Large intestine (tissue), 12 donors: ENCODE measurements around the gene IGF1R. TPM values are rescaled to one million over a fixed set of nuclear protein-coding genes. Genes with fewer than 3 reads are reported as not detected.

Experiments
- DNase-seq, 2 donors: peaks; one replicate each; pipeline versions ENCODE4 v3.0.0 to v3.0.0-alpha.2; 2013
- H3K27ac ChIP-seq: one replicate; pipeline ENCODE4 v1.5.1; 2013; ENCODE audit warnings: low read length
- H3K27me3 ChIP-seq: 2 replicates; pipeline ENCODE4 v1.6.1; 2013; ENCODE audit warnings: low read length; ENCODE audit not compliant: control insufficient read depth, insufficient read depth
- H3K36me3 ChIP-seq: 2 replicates; pipeline ENCODE4 v1.6.1; 2013; ENCODE audit warnings: low read length; ENCODE audit not compliant: control insufficient read depth, insufficient read depth
- H3K4me1 ChIP-seq: one replicate; pipeline ENCODE4 v1.6.1; 2013; ENCODE audit warnings: low read length; ENCODE audit not compliant: control insufficient read depth, insufficient read depth
- H3K4me3 ChIP-seq: one replicate; pipeline ENCODE4 v1.5.1; 2013; ENCODE audit warnings: low read length
- H3K9me3 ChIP-seq: one replicate; pipeline ENCODE4 v1.6.1; 2013; ENCODE audit warnings: mild to moderate bottlenecking, low read depth, low read length, moderate library complexity; ENCODE audit not compliant: control insufficient read depth
- WGBS: methylation state at CpG from one replicate; pipeline ENCODE4 v1.1.5; 2013; ENCODE audit warnings: low lambda C conversion rate; ENCODE audit not compliant: insufficient coverage; 5-methylcytosine and 5-hydroxymethylcytosine counted together
- long read RNA-seq, 11 donors: transcript quantifications; one replicate each; lab custom pipeline, GENCODE V29; 2026
- polyA plus RNA-seq: library from polyadenylated mRNA; unstranded; fragments of 120-200 nt; gene quantifications from one replicate; pipeline ENCODE4 v1.2.1, GENCODE V29; 2013

IGF1R gene
- 22.5 TPM for polyA plus RNA-seq
- long read RNA-seq, donor 1, full-length matches to known transcripts = 2 of 2 reads
- long read RNA-seq, donor 1, partial matches to known transcripts = 0 of 2 reads
- long read RNA-seq, donor 1, other reads (novel, unspliced or antisense) = 0 of 2 reads
- long read RNA-seq, donor 2, partial matches to known transcripts = 0 of 1 reads
- long read RNA-seq, donor 2, other reads (novel, unspliced or antisense) = 0 of 1 reads
- long read RNA-seq, donor 3 = 0 reads
- long read RNA-seq, donor 4 = 0 reads
- long read RNA-seq, donor 5 = 0 reads
- long read RNA-seq, donor 6, full-length matches to known transcripts = 2 of 2 reads
- long read RNA-seq, donor 6, partial matches to known transcripts = 0 of 2 reads
- long read RNA-seq, donor 6, other reads (novel, unspliced or antisense) = 0 of 2 reads
- long read RNA-seq, donor 7 = 0 reads
- long read RNA-seq, donor 8, partial matches to known transcripts = 0 of 1 reads
- long read RNA-seq, donor 8, other reads (novel, unspliced or antisense) = 0 of 1 reads
- long read RNA-seq, donor 9 = 0 reads
- long read RNA-seq, donor 10 = 0 reads
- long read RNA-seq, donor 11, full-length matches to known transcripts = 3 of 3 reads
- long read RNA-seq, donor 11, partial matches to known transcripts = 0 of 3 reads
- long read RNA-seq, donor 11, other reads (novel, unspliced or antisense) = 0 of 3 reads

- Histone ChIP-seq H3K4me3 (peak within 1 kb of the TSS; percentile 88), H3K36me3 (no peaks in the 10 kb centered on the region)
Measured at GRCh38 chr15:98647774-98648653, at the start of gene IGF1R. Gene IGF1R (plus strand): TSS chr15:98648539. CDS start chr15:98649582, 1,043 bp downstream.

GRCh38 chr15:98599909-98600691 is 48.2 kb upstream of the IGF1R start:
- no peaks in the 10 kb centered on the region for H3K36me3 ChIP-seq
- H3K4me1 ChIP-seq = peaks cover 5% of the 10 kb centered on the region
- H3K27me3 ChIP-seq = peaks cover 28% of the 10 kb centered on the region
- 0% methylated on average over 4 of the region's 15 CpGs for WGBS
- H3K27ac ChIP-seq = peak overlapping the region; percentile 52
- H3K4me3 ChIP-seq = peak overlapping the region; percentile 50
- H3K9me3 ChIP-seq = no peaks in the 10 kb centered on the region
- DNase-seq = peak; percentile 48 to 76

More at GRCh38 chr15:98647774-98648653, at the start of gene IGF1R:
- peak; percentile 89 to 94 for DNase-seq
- Histone ChIP-seq H3K9me3 (no peaks in the 10 kb centered on the region), H3K27me3 (no peaks in the 10 kb centered on the region), H3K27ac (peak within 1 kb of the TSS; percentile 91), H3K4me1 (no peaks in the 10 kb centered on the region)
- WGBS = no CpG with 5 or more reads among the region's 106 CpGs

DNA sequence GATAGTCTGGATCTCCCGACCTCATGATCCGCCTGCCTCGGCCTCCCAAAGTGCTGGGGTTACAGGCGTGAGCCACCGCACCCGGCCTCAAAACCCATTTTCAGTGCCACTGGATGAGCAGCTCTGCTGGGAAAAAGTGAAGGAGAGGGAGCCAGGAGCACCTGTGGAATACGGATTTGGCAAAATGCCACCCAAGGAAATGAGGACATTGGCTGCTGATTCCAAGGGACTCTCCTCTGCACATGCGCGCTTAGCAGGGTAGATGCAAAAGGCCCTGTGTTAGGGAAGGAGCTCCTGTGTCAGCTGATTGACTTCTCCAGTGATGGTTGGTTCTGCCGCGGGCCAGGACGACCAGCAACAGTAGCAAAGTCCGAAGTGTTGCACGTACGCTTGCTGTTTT is 43.4 kb upstream of the IGF1R start:
- H3K4me3 ChIP-seq = no peak overlapping the region
- H3K9me3 ChIP-seq = no peaks in the 10 kb centered on the region
- H3K27ac ChIP-seq = no peak overlapping the region
- H3K36me3 ChIP-seq = no peaks in the 10 kb centered on the region
- WGBS = no CpG with 5 or more reads among the region's 15 CpGs
- no peak for DNase-seq
- peaks cover 2% of the 10 kb centered on the region for H3K4me1 ChIP-seq
- peaks cover 4% of the 10 kb centered on the region for H3K27me3 ChIP-seq

GRCh38 chr15:98609144-98609852 is 39.0 kb upstream of the IGF1R start:
- H3K4me1 ChIP-seq = no peaks in the 10 kb centered on the region
- no CpG with 5 or more reads among the region's 9 CpGs for WGBS
- no peaks in the 10 kb centered on the region for H3K36me3 ChIP-seq
- H3K4me3 ChIP-seq = no peak overlapping the region
- no peak overlapping the region for H3K27ac ChIP-seq
- DNase-seq = no peak
- H3K27me3 ChIP-seq = peaks cover 2% of the 10 kb centered on the region
- no peaks in the 10 kb centered on the region for H3K9me3 ChIP-seq

GRCh38 chr15:98610991-98611390 is 37.3 kb upstream of the IGF1R start:
- Histone ChIP-seq H3K36me3 (no peaks in the 10 kb centered on the region), H3K4me3 (no peak overlapping the region), H3K27ac (no peak overlapping the region), H3K4me1 (no peaks in the 10 kb centered on the region), H3K27me3 (peaks cover 2% of the 10 kb centered on the region), H3K9me3 (no peaks in the 10 kb centered on the region)
- DNase-seq = no peak
- no CpG with 5 or more reads among the region's 4 CpGs for WGBS

GRCh38 chr15:98611808-98612207 is 36.5 kb upstream of the IGF1R start:
- H3K9me3 ChIP-seq = no peaks in the 10 kb centered on the region
- WGBS = no CpG with 5 or more reads among the region's 2 CpGs

DNA sequence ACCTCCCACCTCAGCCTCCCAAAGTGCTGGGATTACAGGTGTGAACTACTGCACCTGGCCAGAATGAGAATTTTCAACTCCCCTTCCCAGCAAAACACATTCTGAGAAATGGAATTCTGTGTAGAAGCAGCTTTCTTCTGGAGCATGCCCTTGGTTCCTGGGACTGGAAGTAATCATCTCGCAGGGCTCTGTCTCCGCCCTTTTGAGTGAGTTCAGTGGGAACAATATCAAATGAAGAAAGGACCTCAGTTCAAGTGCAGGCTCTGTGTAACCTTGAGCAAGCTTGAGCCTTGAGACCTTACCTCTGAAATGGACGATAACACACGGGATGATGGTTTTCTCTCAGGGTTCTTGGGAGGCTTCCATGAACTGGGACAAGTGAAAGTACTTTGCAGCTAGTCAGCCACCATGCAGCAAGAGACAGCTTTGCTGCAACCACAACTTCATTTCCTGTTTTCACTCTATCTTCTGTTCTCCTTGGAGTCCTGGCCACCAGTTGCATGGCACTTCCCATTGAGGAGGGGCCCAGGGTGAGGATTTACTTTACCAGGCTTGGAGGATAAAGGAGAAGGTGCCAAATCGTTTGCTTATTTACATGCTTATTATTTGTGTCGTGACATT is 35.7 kb upstream of the IGF1R start:
- Histone ChIP-seq H3K4me3 (no peak overlapping the region), H3K27ac (no peak overlapping the region), H3K36me3 (no peaks in the 10 kb centered on the region), H3K27me3 (peaks cover 2% of the 10 kb centered on the region), H3K4me1 (no peaks in the 10 kb centered on the region), H3K9me3 (no peaks in the 10 kb centered on the region)
- no peak for DNase-seq
- 100% methylated on average over 1 of the region's 6 CpGs for WGBS

More at GRCh38 chr15:98611808-98612207, 36.5 kb upstream of the IGF1R start:
- Histone ChIP-seq H3K4me1 (no peaks in the 10 kb centered on the region), H3K4me3 (no peak overlapping the region), H3K36me3 (no peaks in the 10 kb centered on the region), H3K27ac (no peak overlapping the region), H3K27me3 (peaks cover 2% of the 10 kb centered on the region)
- no peak for DNase-seq

GRCh38 chr15:98614681-98615080 is 33.7 kb upstream of the IGF1R start:
- no peak overlapping the region for H3K4me3 ChIP-seq
- WGBS = 100% methylated on average over 1 of the region's 6 CpGs
- H3K27ac ChIP-seq = no peak overlapping the region
- no peaks in the 10 kb centered on the region for H3K4me1 ChIP-seq
- no peaks in the 10 kb centered on the region for H3K9me3 ChIP-seq
- H3K27me3 ChIP-seq = peaks cover under 1% of the 10 kb centered on the region
- no peaks in the 10 kb centered on the region for H3K36me3 ChIP-seq
- no peak for DNase-seq

GRCh38 chr15:98616397-98616796 is 31.9 kb upstream of the IGF1R start:
- no peaks in the 10 kb centered on the region for H3K27me3 ChIP-seq
- no peak overlapping the region for H3K4me3 ChIP-seq
- WGBS = no CpG with 5 or more reads among the region's 10 CpGs
- H3K9me3 ChIP-seq = no peaks in the 10 kb centered on the region
- no peaks in the 10 kb centered on the region for H3K4me1 ChIP-seq
- H3K27ac ChIP-seq = no peak overlapping the region
- no peak for DNase-seq
- no peaks in the 10 kb centered on the region for H3K36me3 ChIP-seq
